Measurements from ENCODE around the gene DNAJB5. TPM values are rescaled to one million over a fixed set of nuclear protein-coding genes. Genes with fewer than 3 reads are reported as not detected.
A peak's percentile ranks its signal among the peaks of the same experiment; 100 is the strongest.

Gene DNAJB5
- total RNA-seq, 2 donors from 2014 or later = 9.9 to 10.6 TPM

- no peaks in the 10 kb centered on the region for H3K36me3 Mint-ChIP-seq (ENCODE audit: insufficient read depth in 2 of 2)
- no peaks in the 10 kb centered on the region for H3K9me3 Mint-ChIP-seq
- ATAC-seq (replicated peaks in 1 of 2) (no peak), DNase-seq (no peak)
- H3K27me3 Mint-ChIP-seq (ENCODE audit: low read depth) = peaks cover 65% of the 10 kb centered on the region
- H3K4me1 Mint-ChIP-seq (ENCODE audit: low read depth) = peaks cover 32% of the 10 kb centered on the region
- H3K27ac Mint-ChIP-seq = no peak overlapping the region
- H3K4me3 Mint-ChIP-seq = no peak overlapping the region
Observed at GRCh38 chr9:34964458-34964857, 25.1 kb upstream of the DNAJB5 start.

DNA sequence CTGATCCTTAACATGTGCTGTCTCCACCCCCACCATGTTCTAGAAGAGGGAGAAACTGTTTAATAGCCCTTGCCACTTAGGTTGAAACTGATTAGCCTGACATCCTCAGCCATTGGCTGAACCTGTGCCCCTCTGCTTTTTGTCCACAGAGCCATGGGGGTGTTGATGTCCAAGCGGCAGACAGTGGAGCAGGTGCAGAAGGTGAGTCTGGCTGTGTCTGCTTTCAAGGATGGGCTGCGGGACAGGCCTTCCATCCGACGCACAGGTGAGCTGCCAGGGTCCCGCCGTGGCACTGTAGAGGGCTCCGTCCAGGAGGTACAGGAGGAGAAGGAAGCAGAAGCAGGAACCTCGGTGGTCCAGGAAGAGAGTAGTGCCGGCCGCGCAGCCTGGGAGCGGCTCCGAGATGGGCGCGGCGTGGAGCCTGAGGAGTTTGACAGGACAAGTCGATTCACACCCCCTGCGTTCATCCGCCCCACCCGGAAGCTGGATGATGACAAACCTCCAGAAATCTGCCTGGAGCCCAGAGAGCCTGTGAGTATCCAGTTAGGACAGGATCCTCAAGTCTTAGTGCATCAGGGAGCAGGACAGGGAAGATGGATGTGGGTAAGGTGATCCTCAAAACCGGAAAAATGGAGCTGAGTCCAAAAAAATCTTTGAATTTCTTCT, 18.3 kb upstream of the DNAJB5 start:
- DNase-seq (no peak), ATAC-seq (replicated peaks in 1 of 2) (no peak)
- Mint-ChIP-seq H3K9me3 (no peaks in the 10 kb centered on the region), H3K27me3 (ENCODE audit: low read depth) (peaks cover 21% of the 10 kb centered on the region), H3K4me3 (no peak overlapping the region), H3K27ac (no peak overlapping the region), H3K4me1 (ENCODE audit: low read depth) (no peaks in the 10 kb centered on the region), H3K36me3 (ENCODE audit: insufficient read depth in 2 of 2) (no peaks in the 10 kb centered on the region)

GRCh38 chr9:34974664-34975063, 14.9 kb upstream of the DNAJB5 start:
- Mint-ChIP-seq H3K9me3 (no peaks in the 10 kb centered on the region), H3K36me3 (ENCODE audit: insufficient read depth in 2 of 2) (no peaks in the 10 kb centered on the region), H3K4me1 (ENCODE audit: low read depth) (no peaks in the 10 kb centered on the region), H3K27me3 (ENCODE audit: low read depth) (no peaks in the 10 kb centered on the region), H3K4me3 (no peak overlapping the region), H3K27ac (no peak overlapping the region)
- no peak for ATAC-seq (replicated peaks in 1 of 2)
- DNase-seq = no peak

- no peak for ATAC-seq (replicated peaks in 1 of 2)
- DNase-seq = no peak
- no peak overlapping the region for H3K27ac Mint-ChIP-seq
- no peaks in the 10 kb centered on the region for H3K4me1 Mint-ChIP-seq (ENCODE audit: low read depth)
- no peaks in the 10 kb centered on the region for H3K36me3 Mint-ChIP-seq (ENCODE audit: insufficient read depth in 2 of 2)
- H3K27me3 Mint-ChIP-seq (ENCODE audit: low read depth) = no peaks in the 10 kb centered on the region
- H3K9me3 Mint-ChIP-seq = no peaks in the 10 kb centered on the region
- H3K4me3 Mint-ChIP-seq = no peak overlapping the region
Observed at GRCh38 chr9:34976441-34976840, 13.1 kb upstream of the DNAJB5 start.

DNA sequence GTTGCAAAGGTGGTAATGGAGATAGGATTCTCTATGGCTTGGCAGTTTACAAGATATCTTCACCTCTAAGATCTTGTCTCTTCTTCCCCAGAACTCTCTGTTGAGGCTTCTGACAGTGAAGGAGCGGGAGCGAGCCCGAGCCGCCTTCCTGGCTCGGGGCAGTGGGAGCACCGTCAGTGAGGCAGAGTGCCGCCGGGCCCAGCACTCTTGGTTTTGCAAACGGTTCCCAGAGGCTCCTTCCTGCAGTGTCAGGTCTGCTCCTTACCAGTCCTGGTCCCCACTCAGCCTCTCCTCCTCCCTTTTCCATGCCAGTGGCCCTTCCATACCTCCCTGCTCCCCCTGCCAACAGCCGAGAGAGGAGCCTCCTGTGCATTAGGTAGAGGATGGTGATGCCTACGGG, 12.6 kb upstream of the DNAJB5 start:
- no peaks in the 10 kb centered on the region for H3K36me3 Mint-ChIP-seq (ENCODE audit: insufficient read depth in 2 of 2)
- H3K4me1 Mint-ChIP-seq (ENCODE audit: low read depth) = no peaks in the 10 kb centered on the region
- H3K27me3 Mint-ChIP-seq (ENCODE audit: low read depth) = no peaks in the 10 kb centered on the region
- H3K27ac Mint-ChIP-seq = no peak overlapping the region
- no peak overlapping the region for H3K4me3 Mint-ChIP-seq
- ATAC-seq (replicated peaks in 1 of 2) = no peak
- no peak for DNase-seq
- no peaks in the 10 kb centered on the region for H3K9me3 Mint-ChIP-seq

GRCh38 chr9:34980181-34980761, 9.3 kb upstream of the DNAJB5 start:
- no peak overlapping the region for H3K4me3 Mint-ChIP-seq
- no peak for ATAC-seq (replicated peaks in 1 of 2)
- H3K4me1 Mint-ChIP-seq (ENCODE audit: low read depth) = peaks cover 30% of the 10 kb centered on the region
- no peaks in the 10 kb centered on the region for H3K27me3 Mint-ChIP-seq (ENCODE audit: low read depth)
- no peaks in the 10 kb centered on the region for H3K9me3 Mint-ChIP-seq
- DNase-seq = no peak
- H3K36me3 Mint-ChIP-seq (ENCODE audit: insufficient read depth in 2 of 2) = no peaks in the 10 kb centered on the region
- no peak overlapping the region for H3K27ac Mint-ChIP-seq

GRCh38 chr9:34982361-34982760, 7.2 kb upstream of the DNAJB5 start:
- Mint-ChIP-seq H3K9me3 (no peaks in the 10 kb centered on the region), H3K27me3 (ENCODE audit: low read depth) (no peaks in the 10 kb centered on the region), H3K4me1 (ENCODE audit: low read depth) (peaks cover 50% of the 10 kb centered on the region), H3K4me3 (no peak overlapping the region), H3K36me3 (ENCODE audit: insufficient read depth in 2 of 2) (no peaks in the 10 kb centered on the region), H3K27ac (no peak overlapping the region)
- DNase-seq (no peak), ATAC-seq (replicated peaks in 1 of 2) (no peak)

GRCh38 chr9:34983209-34983608, 6.3 kb upstream of the DNAJB5 start:
- Mint-ChIP-seq H3K9me3 (no peaks in the 10 kb centered on the region), H3K36me3 (ENCODE audit: insufficient read depth in 2 of 2) (no peaks in the 10 kb centered on the region), H3K4me3 (no peak overlapping the region), H3K27me3 (ENCODE audit: low read depth) (no peaks in the 10 kb centered on the region), H3K27ac (no peak overlapping the region), H3K4me1 (ENCODE audit: low read depth) (peaks cover 59% of the 10 kb centered on the region)
- ATAC-seq (replicated peaks in 1 of 2) (no peak), DNase-seq (no peak)

DNA sequence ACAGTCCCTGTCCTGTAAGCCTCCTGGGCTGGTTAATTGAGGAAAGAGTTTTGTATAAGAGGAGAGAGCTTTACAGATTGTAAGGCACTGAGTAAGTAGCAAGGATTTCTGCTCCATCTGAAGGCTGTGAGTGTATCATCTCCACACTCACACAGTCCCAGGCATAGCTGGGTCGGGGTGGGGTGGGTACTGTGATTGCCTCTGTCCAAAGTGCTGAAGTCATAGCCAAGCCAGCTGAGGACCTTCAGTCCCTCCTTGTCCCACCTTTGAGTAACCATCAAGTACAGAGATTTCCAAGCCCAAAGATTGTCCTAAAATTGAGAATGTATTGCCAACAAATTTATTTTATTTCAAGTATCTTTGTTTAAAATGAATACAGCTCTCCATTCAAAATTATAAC, 5.5 kb upstream of the DNAJB5 start:
- no peaks in the 10 kb centered on the region for H3K9me3 Mint-ChIP-seq
- no peaks in the 10 kb centered on the region for H3K27me3 Mint-ChIP-seq (ENCODE audit: low read depth)
- no peaks in the 10 kb centered on the region for H3K36me3 Mint-ChIP-seq (ENCODE audit: insufficient read depth in 2 of 2)
- ATAC-seq (replicated peaks in 1 of 2) = no peak
- no peak overlapping the region for H3K4me3 Mint-ChIP-seq
- H3K4me1 Mint-ChIP-seq (ENCODE audit: low read depth) = peaks cover 67% of the 10 kb centered on the region
- H3K27ac Mint-ChIP-seq = no peak overlapping the region
- DNase-seq = peak in 1 of 2 donors; percentile 31

- DNase-seq (peak; percentile 68 to 76), ATAC-seq (replicated peaks in 1 of 2) (no peak)
- Mint-ChIP-seq H3K27me3 (ENCODE audit: low read depth) (no peaks in the 10 kb centered on the region), H3K36me3 (ENCODE audit: insufficient read depth in 2 of 2) (peaks cover 0 to 1% of the 10 kb centered on the region in 2 donors), H3K27ac (no peak overlapping the region), H3K4me1 (ENCODE audit: low read depth) (peaks cover 76% of the 10 kb centered on the region), H3K9me3 (no peaks in the 10 kb centered on the region), H3K4me3 (no peak overlapping the region)
Observed at GRCh38 chr9:34985311-34985899, 4.1 kb upstream of the DNAJB5 start.

- Mint-ChIP-seq H3K4me1 (ENCODE audit: low read depth) (peaks cover 87% of the 10 kb centered on the region), H3K27ac (no peak overlapping the region), H3K36me3 (ENCODE audit: insufficient read depth in 2 of 2) (peaks cover 0 to 1% of the 10 kb centered on the region in 2 donors), H3K9me3 (no peaks in the 10 kb centered on the region), H3K4me3 (peak overlapping the region; percentile 39 to 81), H3K27me3 (ENCODE audit: low read depth) (no peaks in the 10 kb centered on the region)
- DNase-seq = peak; percentile 42 to 59
- ATAC-seq (replicated peaks in 1 of 2) = peak in 1 of 2 donors; percentile 8
Observed at GRCh38 chr9:34986540-34987047, 3.0 kb upstream of the DNAJB5 start.

- peak overlapping the region; percentile 39 to 81 for H3K4me3 Mint-ChIP-seq
- H3K9me3 Mint-ChIP-seq = no peaks in the 10 kb centered on the region
- DNase-seq (peak in 1 of 2 donors; percentile 20), ATAC-seq (replicated peaks in 1 of 2) (no peak)
- no peaks in the 10 kb centered on the region for H3K27me3 Mint-ChIP-seq (ENCODE audit: low read depth)
- H3K36me3 Mint-ChIP-seq (ENCODE audit: insufficient read depth in 2 of 2) = peaks cover 0 to 1% of the 10 kb centered on the region in 2 donors
- peaks cover 93% of the 10 kb centered on the region for H3K4me1 Mint-ChIP-seq (ENCODE audit: low read depth)
- H3K27ac Mint-ChIP-seq = no peak overlapping the region
Observed at GRCh38 chr9:34987160-34987901, 2.2 kb upstream of the DNAJB5 start.

All from activated T-cell treated with anti-CD3 and anti-CD28 coated beads, Interleukin-2, amount 50 U/mL, for 72 hours (primary cell).